Tibial artery (tissue), 4 donors: ENCODE results near the gene ABRACL.

Experiments used
- DNase-seq, 2 donors: peaks; one replicate each; pipeline ENCODE4 v3.0.0-alpha.2; 2019
- H3K27ac ChIP-seq, 2 donors: fragments of 200-600 bp; sonication (generic) in 1 of 2; 1 replicate in 1 of 2; 2 replicates in 1 of 2; pipeline ENCODE4 v1.5.1; 2018 to 2019; ENCODE audit warnings: mild to moderate bottlenecking in 1 of 2
- H3K27me3 ChIP-seq, 2 donors: fragments of 200-600 bp; sonication (generic) in 1 of 2; one replicate each; pipeline versions ENCODE4 v1.5.1 to v1.6.0; 2016 to 2019
- H3K36me3 ChIP-seq, 3 donors: fragments of 200-600 bp; sonication (generic) in 2 of 3; one replicate each; pipeline ENCODE4 v1.5.1; 2016 to 2019; ENCODE audit warnings: mild to moderate bottlenecking in 2 of 3
- H3K4me1 ChIP-seq, 4 donors: fragments of 200-600 bp; sonication (generic) in 2 of 4; 1 replicate in 3 of 4; 2 replicates in 1 of 4; pipeline ENCODE4 v1.5.1; 2016 to 2019
- H3K4me3 ChIP-seq, 2 donors: fragments of 200-600 bp; sonication (generic) in 1 of 2; 1 replicate in 1 of 2; 2 replicates in 1 of 2; pipeline ENCODE4 v1.5.1; 2018 to 2019; ENCODE audit warnings: mild to moderate bottlenecking in 2 of 2
- H3K9me3 ChIP-seq, 3 donors: fragments of 200-600 bp; sonication (generic) in 1 of 3; one replicate each; pipeline ENCODE4 v1.5.1; 2016 to 2019
- CTCF ChIP-seq, 2 experiments: fragments of 200-600 bp in 1 of 2; fragments of 450-650 bp in 1 of 2; IDR thresholded peaks; one replicate each; pipeline ENCODE4 v1.5.1; 2017 to 2019; ENCODE audit warnings: antibody characterized with exemption in 2 of 2, mild to moderate bottlenecking in 1 of 2, moderate library complexity in 1 of 2
- intact Hi-C: fragments of 100-400 bp; cut with DNase I; formaldehyde crosslinking; loops from one replicate; pipeline ENCODE4 v1.15.0; 2023; ENCODE audit warnings: low total_unique reads

Gene ABRACL

DNA sequence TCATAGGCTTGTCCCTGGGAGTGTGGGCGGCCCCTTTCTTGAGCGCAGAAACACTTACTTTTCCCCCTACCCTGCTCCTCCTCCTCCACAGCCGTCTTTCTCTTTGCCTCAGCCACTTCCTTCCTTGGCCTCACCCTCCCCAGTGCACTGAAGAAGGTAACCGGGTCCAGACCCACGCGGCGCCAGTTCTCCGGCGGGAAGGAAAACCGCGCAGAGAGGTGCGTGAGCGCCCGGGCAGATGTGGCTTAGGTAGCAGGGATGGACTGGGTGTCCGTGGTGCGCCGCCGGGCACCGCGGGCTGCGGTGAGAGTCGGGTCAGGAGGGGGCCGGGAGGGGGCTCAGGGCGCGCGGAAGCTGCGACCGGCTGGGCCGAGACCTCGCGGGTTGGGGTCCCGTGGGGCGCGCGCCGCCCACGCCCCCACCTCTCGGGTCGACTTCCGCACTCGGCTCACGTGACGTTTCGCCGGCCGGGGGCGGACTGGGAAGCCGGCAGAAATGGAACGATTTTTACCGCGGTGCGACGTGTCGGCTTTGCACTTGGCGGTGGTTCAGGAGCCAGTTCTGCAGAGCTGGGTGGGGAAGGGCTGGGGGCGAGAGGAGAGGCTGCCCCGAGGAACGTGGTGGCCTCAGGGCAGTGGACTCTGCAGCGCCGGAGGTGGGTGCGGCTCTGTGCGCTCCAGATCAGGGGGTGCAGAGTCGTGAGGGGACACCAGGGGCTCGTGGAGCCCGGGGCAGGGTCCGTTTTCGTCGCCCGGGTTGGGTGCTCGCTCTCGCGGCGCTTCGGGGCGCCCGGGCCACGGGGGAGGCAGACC is at the start of gene ABRACL:
Gene ABRACL (plus strand): TSS at position 88 of the 812 bp plus-strand sequence. CDS start 5,416 bp downstream, outside the sequence.
- H3K4me3 ChIP-seq, result peak within 1 kb of the TSS; percentile 93 to 96
- peak within 1 kb of the TSS; percentile 74 to 82 for H3K27ac ChIP-seq
- intact Hi-C loops, result loop anchor here (10.0 kb wide), 1 partner anchor 106 kb away; the partner anchor contains the start of gene HECA
- H3K27me3 ChIP-seq, result no peaks in the 10 kb centered on the region
- no peaks in the 10 kb centered on the region for H3K36me3 ChIP-seq
- TF ChIP-seq CTCF (IDR thresholded peaks at IDR 0.05), result no peak
- no peaks in the 10 kb centered on the region for H3K9me3 ChIP-seq
- peaks cover 0 to 15% (median 7%) of the 10 kb centered on the region in 4 donors for H3K4me1 ChIP-seq
- DNase-seq, result peak; percentile 57 to 74

DNA sequence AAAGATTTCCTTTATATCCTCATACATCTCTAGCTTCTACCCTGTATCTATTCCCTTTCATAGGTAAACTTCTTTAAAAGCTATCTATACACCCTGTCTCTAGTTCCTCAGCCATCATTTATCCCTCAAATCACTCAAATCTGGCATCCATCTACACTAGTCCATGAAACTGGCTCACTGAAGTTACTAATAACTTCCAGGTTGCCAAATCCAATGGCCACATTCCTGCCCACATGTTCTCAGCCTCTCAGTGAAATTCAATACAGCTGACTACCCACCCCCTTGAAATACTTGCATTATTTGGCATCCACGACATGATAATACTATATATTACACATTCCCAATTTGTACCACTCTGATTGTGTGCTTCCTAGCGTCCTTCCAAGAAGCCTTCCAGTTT is 49.2 kb upstream of the ABRACL start:
- TF ChIP-seq CTCF (IDR thresholded peaks at IDR 0.05), result no peak
- H3K9me3 ChIP-seq, result no peaks in the 10 kb centered on the region
- intact Hi-C loops, result no loop called here
- H3K36me3 ChIP-seq, result no peaks in the 10 kb centered on the region
- H3K27me3 ChIP-seq, result no peaks in the 10 kb centered on the region
- no peak overlapping the region for H3K27ac ChIP-seq
- no peak overlapping the region for H3K4me3 ChIP-seq
- no peak for DNase-seq
- peaks cover 0 to 37% (median 15%) of the 10 kb centered on the region in 4 donors for H3K4me1 ChIP-seq

DNA sequence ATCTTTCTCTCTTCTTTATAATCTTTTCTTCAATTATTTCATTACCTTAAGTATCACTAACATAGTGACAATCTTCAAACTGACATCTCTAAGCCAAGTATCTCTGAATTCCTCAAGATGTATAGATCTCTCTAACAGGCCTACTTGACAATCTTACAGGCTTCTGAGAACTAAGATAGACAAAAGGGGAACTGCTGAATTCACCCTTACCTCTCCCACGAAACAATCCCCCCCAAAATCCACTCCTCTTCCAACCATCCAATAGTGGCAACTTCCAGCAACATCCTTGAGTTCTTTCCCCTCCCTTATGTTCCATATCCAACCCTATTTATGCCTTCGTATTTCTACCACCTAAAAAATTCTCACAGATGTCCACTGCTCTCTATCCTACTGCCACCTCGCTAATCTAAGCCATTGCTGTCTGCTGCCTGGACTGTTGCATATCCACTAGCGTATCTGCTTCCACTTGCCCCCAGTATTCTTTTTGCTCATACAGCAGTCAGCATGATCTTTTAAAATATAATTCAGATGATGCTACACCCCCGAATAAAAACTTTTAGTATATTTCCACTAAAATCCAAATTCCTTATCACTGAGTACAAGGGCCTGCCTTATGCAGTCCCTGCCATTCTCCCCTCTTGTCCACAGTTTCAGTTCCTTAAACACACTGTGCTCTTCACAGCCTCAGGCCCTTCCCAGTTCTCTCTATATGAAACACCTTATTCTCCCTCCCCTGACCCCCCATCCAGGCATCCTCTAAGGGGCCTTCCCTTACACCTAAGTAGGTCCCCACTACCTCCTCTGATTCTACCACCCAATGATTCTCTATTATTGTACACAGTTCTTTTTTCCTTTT is 48.5 kb upstream of the ABRACL start:
- peaks cover 0 to 37% (median 16%) of the 10 kb centered on the region in 4 donors for H3K4me1 ChIP-seq
- intact Hi-C loops, result no loop called here
- no peaks in the 10 kb centered on the region for H3K27me3 ChIP-seq
- no peak overlapping the region for H3K4me3 ChIP-seq
- no peaks in the 10 kb centered on the region for H3K9me3 ChIP-seq
- H3K27ac ChIP-seq, result no peak overlapping the region
- no peak for DNase-seq
- H3K36me3 ChIP-seq, result no peaks in the 10 kb centered on the region
- no peak for TF ChIP-seq CTCF (IDR thresholded peaks at IDR 0.05)

DNA sequence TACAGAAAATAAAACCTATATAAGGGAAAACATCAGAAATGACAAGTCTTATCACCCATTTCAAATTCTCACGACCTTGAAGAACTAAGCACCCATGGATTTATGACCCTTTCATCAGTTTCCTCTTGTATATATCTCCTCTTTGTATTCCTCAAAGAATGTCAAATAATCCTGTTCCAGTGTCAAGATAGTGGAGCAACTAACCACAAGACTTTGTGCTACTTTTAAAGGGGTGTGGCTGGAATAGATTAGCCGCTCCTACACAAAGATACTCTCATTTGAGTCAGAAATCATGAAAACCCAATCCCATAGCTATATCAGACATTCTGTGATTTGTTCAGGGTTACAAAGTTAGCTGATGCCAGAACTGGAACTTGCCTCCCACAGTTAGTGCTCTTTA is 47.1 kb upstream of the ABRACL start:
- Histone ChIP-seq H3K4me1 (peaks cover 0 to 45% (median 26%) of the 10 kb centered on the region in 4 donors), H3K27ac (no peak overlapping the region), H3K9me3 (no peaks in the 10 kb centered on the region), H3K36me3 (no peaks in the 10 kb centered on the region), H3K4me3 (no peak overlapping the region), H3K27me3 (no peaks in the 10 kb centered on the region)
- DNase-seq, result no peak
- intact Hi-C loops, result no loop called here
- TF ChIP-seq CTCF (IDR thresholded peaks at IDR 0.05), result no peak

DNA sequence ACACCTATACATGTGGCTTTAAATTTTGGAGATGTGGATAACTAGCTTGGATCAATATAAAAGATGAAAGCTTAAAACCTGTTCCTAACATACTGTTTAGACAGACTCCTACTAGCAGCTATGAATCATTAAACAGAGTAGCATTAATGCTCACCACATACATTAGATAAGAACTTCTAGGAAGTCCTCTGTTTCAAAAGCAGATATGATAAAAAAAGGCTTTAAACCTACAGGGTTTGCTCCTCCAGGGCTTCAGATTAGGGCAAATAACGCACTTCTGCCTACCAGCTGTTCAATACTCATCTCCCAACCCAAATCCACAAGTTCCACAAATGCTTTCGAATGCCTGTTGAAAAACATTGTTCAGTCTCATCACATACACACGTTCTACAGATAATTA is 42.0 kb upstream of the ABRACL start:
- Histone ChIP-seq H3K4me1 (peaks cover 0 to 50% (median 31%) of the 10 kb centered on the region in 4 donors), H3K4me3 (peak overlapping the region; percentile 86 to 98), H3K9me3 (no peaks in the 10 kb centered on the region), H3K36me3 (no peaks in the 10 kb centered on the region), H3K27ac (peak overlapping the region; percentile 86 to 88), H3K27me3 (no peaks in the 10 kb centered on the region)
- TF ChIP-seq CTCF (IDR thresholded peaks at IDR 0.05), result no peak
- intact Hi-C loops, result loop anchor here (5.0 kb wide), 1 partner anchor 169 kb away; no protein-coding TSS in a partner anchor
- no peak for DNase-seq
